LHCN-M2 (cell line): Measurements from ENCODE around the gene ABAT. TPM values are rescaled to one million over a fixed set of nuclear protein-coding genes. Genes with fewer than 3 reads are reported as not detected.
A peak's percentile ranks its signal among the peaks of the same experiment; 100 is the strongest.

ENCODE experiments used
- DNase-seq: peaks from one replicate; pipeline ENCODE4 v3.0.0-alpha.2; 2012; ENCODE audit warnings: low read depth
- total RNA-seq: library from RNA; depleted of rRNA; stranded (reverse); fragments of >200 nt; gene quantifications from 2 replicates; pipeline ENCODE4 v1.2.3, GENCODE V29; 2014; rRNA removed

Gene ABAT
- total RNA-seq, 1 experiment from 2014 or later: 0.29 TPM

- DNase-seq: no peak
Measured at GRCh38 chr16:8816967-8817655, 142.7 kb downstream of the ABAT start.

GRCh38 chr16:8818504-8819270 lies 144.3 kb downstream of the ABAT start:
- no peak for DNase-seq

- no peak for DNase-seq
Measured at GRCh38 chr16:8819411-8820034, 145.1 kb downstream of the ABAT start.

GRCh38 chr16:8822403-8822802 lies 148.0 kb downstream of the ABAT start:
- no peak for DNase-seq

- DNase-seq: no peak
Measured at GRCh38 chr16:8826278-8826879, 152.0 kb downstream of the ABAT start.

- no peak for DNase-seq
Measured at GRCh38 chr16:8828541-8829165, 154.2 kb downstream of the ABAT start.

- DNase-seq: no peak
Measured at GRCh38 chr16:8831450-8831849, 157.0 kb downstream of the ABAT start.

- no peak for DNase-seq
Measured at GRCh38 chr16:8831871-8832716, 157.7 kb downstream of the ABAT start.

- DNase-seq: peak; percentile 20
Measured at GRCh38 chr16:8832717-8833105, 158.3 kb downstream of the ABAT start.

Other genes with a start within 250 kb of the ABAT start
- gene TMEM114, start 84.1 kb upstream of the ABAT start, total RNA-seq: not detected in 2 replicates
- gene METTL22, start 52.9 kb upstream of the ABAT start, total RNA-seq: 10.1 and 17.1 TPM in 2 replicates
- gene TMEM186, start 123.0 kb downstream of the ABAT start, total RNA-seq: 2.6 and 4.4 TPM in 2 replicates
- 29.9 and 30.3 TPM in 2 replicates for gene PMM2, start 123.2 kb downstream of the ABAT start, total RNA-seq
- gene CARHSP1, start 194.4 kb downstream of the ABAT start, total RNA-seq: 220 and 222 TPM in 2 replicates
- not detected in 2 replicates for gene LITAFD, start 207.7 kb downstream of the ABAT start, total RNA-seq